HFFc6 (cell line): ENCODE measurements around the gene NRGN. TPM values are rescaled to one million over a fixed set of nuclear protein-coding genes. Genes with fewer than 3 reads are reported as not detected.

Experiments used
- DNase-seq: peaks from one replicate; pipeline ENCODE4 v3.0.0-alpha.2; 2018
- H3K27ac Mint-ChIP-seq: 2 replicates; pipeline ENCODE4 v1.8.0; 2020; ENCODE audit warnings: mild to moderate bottlenecking, mixed read lengths
- H3K27me3 Mint-ChIP-seq: 2 replicates; pipeline ENCODE4 v1.8.0; 2021; ENCODE audit warnings: mild to moderate bottlenecking, moderate library complexity, mixed read lengths; ENCODE audit not compliant: insufficient read depth
- H3K36me3 Mint-ChIP-seq: 2 replicates; pipeline ENCODE4 v1.8.0; 2021; ENCODE audit warnings: low read depth, mixed read lengths
- H3K4me1 Mint-ChIP-seq: 2 replicates; pipeline ENCODE4 v1.8.0; 2020; ENCODE audit warnings: low read depth, mixed read lengths
- H3K4me3 Mint-ChIP-seq: 2 replicates; pipeline ENCODE4 v1.8.0; 2020; ENCODE audit warnings: mild to moderate bottlenecking, moderate library complexity, mixed read lengths
- H3K9me3 Mint-ChIP-seq: 2 replicates; pipeline ENCODE4 v1.8.0; 2020; ENCODE audit warnings: mild to moderate bottlenecking, mixed read lengths
- CTCF ChIP-seq: fragments of 200-600 bp; sonication (generic); IDR thresholded peaks from 2 replicates; pipeline ENCODE4 v1.5.0; 2021; ENCODE audit warnings: antibody characterized with exemption, mild to moderate bottlenecking
- total RNA-seq, 6 experiments: library from RNA; stranded (reverse); fragmentation: NEBNext Ultra II Directional; extraction: Animal tissue kit (Norgen Biotek cat#: 25700); gene quantifications; 2 replicates in 1 of 6; 3 replicates in 5 of 6; pipeline ENCODE4 v1.2.3, GENCODE V29; 2021

NRGN gene
- total RNA-seq, 6 experiments from 2014 or later: 3.8 to 6.5 (median 5.4) TPM

- Mint-ChIP-seq H3K36me3 (no peaks in the 10 kb centered on the region), H3K27me3 (peaks cover 15% of the 10 kb centered on the region), H3K9me3 (no peaks in the 10 kb centered on the region), H3K27ac (no peak overlapping the region), H3K4me1 (peaks cover 56% of the 10 kb centered on the region), H3K4me3 (no peak overlapping the region)
- no peak for DNase-seq
- TF ChIP-seq CTCF: no peak
These were observed 10.2 kb downstream of the NRGN start for GRCh38 chr11:124749912-124750311.

DNA sequence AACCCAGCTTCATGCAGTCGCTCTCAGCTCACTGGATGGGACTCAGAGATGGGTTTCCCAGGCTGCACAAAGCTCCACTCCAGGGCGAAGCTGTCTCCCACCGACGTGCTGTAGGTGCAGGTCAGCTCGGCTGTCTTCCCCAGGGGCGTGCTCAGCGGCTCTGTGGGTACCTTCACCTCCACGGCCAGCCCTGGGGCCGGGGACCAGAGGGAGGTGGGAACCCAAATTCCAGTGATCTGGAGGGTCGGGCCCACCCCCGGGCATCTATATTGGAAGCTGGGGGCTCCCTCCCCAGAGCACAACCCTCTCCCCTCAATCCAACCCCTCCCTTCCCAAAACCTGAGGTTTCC is 11.6 kb downstream of the NRGN start:
- no peak for TF ChIP-seq CTCF
- DNase-seq: no peak
- H3K4me1 Mint-ChIP-seq: peaks cover 55% of the 10 kb centered on the region
- H3K4me3 Mint-ChIP-seq: no peak overlapping the region
- peaks cover 11% of the 10 kb centered on the region for H3K27me3 Mint-ChIP-seq
- H3K27ac Mint-ChIP-seq: no peak overlapping the region
- no peaks in the 10 kb centered on the region for H3K9me3 Mint-ChIP-seq
- no peaks in the 10 kb centered on the region for H3K36me3 Mint-ChIP-seq

DNA sequence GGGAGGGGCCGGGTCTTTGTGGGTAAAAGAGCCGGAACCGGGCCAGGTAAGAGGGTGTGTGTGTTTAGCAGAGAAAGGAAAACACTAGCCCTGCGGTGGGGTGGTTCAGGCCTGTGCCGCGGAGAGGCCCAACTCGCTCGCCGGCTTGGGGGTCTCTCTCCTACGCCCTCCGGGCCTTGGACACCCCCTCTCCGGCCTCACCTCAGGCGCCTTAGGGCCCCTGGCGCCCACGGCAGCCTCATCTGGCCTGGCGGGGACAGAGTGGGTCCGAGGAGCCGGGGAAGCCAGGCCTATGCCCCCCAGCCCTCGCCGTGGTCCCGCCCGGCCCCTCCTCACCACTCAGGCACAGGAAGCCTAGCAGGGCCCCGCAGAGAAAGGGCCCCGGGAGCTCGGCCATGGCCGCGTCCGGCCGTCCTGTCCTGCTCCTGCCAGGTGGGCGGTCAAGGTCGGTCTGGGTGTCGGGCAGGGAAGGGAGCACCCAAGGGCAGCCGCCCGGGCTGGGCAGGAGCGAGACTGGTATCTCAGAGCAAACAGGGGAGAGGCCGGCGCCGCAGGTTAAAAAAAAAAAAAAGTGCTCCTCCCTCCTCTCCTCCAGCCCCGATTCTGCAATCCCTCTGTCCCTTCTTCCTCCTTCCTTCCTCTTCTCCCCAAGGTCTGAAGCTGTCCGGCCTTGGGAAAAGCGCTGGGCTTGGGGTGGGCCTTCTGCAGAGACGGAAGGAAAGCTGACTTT is 12.2 kb downstream of the NRGN start, which contains the start of gene VSIG2:
TSS of gene VSIG2 (minus strand) at position 515 of the 730 bp plus-strand sequence. CDS start at position 397, 118 bp downstream.
- Mint-ChIP-seq H3K27me3 (peaks cover 9% of the 10 kb centered on the region), H3K27ac (no peak within 1 kb of the TSS), H3K4me3 (no peak within 1 kb of the TSS), H3K36me3 (no peaks in the 10 kb centered on the region), H3K9me3 (no peaks in the 10 kb centered on the region), H3K4me1 (peaks cover 50% of the 10 kb centered on the region)
- no peak for TF ChIP-seq CTCF
- no peak for DNase-seq

DNA sequence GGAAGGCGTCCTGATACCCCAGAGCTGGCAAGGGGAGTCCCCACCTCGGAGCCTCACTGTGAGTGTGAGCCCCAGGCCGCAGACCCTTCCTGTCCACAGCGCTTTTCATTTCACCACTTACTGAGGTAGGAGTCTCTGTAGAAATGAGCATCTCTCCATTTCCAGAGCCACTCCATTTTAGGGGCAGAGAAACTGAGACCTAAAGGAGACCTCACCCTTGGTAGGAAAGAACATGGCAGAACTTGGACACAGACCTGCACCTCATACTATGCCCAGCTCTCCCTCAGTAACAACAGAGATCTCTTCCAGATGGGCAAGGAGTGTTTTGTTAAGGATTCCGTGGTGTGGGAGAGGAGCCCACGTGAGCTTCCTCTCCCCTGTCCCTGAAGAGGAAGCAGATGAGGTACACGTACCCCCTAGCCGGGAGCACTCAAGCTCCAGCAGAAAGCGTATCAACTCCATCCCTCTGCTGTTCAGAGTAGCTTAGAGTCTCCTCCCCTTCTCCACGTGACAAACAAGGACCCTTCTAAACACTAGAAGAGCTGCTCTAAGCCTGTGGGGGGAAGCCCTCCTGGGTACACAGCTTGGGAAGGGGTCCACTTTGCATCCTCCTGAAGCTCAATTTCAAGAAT is 12.8 kb downstream of the NRGN start:
- peaks cover 43% of the 10 kb centered on the region for H3K4me1 Mint-ChIP-seq
- no peaks in the 10 kb centered on the region for H3K9me3 Mint-ChIP-seq
- H3K36me3 Mint-ChIP-seq: no peaks in the 10 kb centered on the region
- TF ChIP-seq CTCF: no peak
- H3K27ac Mint-ChIP-seq: no peak overlapping the region
- peaks cover 15% of the 10 kb centered on the region for H3K27me3 Mint-ChIP-seq
- no peak overlapping the region for H3K4me3 Mint-ChIP-seq
- no peak for DNase-seq

- TF ChIP-seq CTCF: no peak
- no peaks in the 10 kb centered on the region for H3K9me3 Mint-ChIP-seq
- no peaks in the 10 kb centered on the region for H3K36me3 Mint-ChIP-seq
- no peak overlapping the region for H3K4me3 Mint-ChIP-seq
- H3K4me1 Mint-ChIP-seq: peaks cover 40% of the 10 kb centered on the region
- DNase-seq: no peak
- no peak overlapping the region; the same call in 1 of the 2 replicates for H3K27ac Mint-ChIP-seq
- peaks cover 21% of the 10 kb centered on the region for H3K27me3 Mint-ChIP-seq
These were observed 13.5 kb downstream of the NRGN start for GRCh38 chr11:124753205-124753604.
